Renal pelvis (tissue), 4 donors: ENCODE data around the gene TLK2. TPM values are rescaled to one million over a fixed set of nuclear protein-coding genes. Genes with fewer than 3 reads are reported as not detected.
A peak's percentile ranks its signal among the peaks of the same experiment; 100 is the strongest.
"Not testable (repeated sequence)": the region's sequence is repeated elsewhere in the genome, so short reads cannot be mapped to it uniquely, and the experiment has no call there.

Experiments used
- DNase-seq: peaks from one replicate; pipeline ENCODE4 v3.0.0-alpha.2; 2013
- polyA plus RNA-seq, 3 donors: library from polyadenylated mRNA; unstranded; fragments of 120-200 nt; gene quantifications; one replicate each; pipeline ENCODE4 v1.2.1, GENCODE V29; 2013; ENCODE audit not compliant: insufficient read length in 3 of 3

Gene TLK2
- polyA plus RNA-seq, 3 donors, result 59.0 to 72.3 (median 61.2) TPM

DNA sequence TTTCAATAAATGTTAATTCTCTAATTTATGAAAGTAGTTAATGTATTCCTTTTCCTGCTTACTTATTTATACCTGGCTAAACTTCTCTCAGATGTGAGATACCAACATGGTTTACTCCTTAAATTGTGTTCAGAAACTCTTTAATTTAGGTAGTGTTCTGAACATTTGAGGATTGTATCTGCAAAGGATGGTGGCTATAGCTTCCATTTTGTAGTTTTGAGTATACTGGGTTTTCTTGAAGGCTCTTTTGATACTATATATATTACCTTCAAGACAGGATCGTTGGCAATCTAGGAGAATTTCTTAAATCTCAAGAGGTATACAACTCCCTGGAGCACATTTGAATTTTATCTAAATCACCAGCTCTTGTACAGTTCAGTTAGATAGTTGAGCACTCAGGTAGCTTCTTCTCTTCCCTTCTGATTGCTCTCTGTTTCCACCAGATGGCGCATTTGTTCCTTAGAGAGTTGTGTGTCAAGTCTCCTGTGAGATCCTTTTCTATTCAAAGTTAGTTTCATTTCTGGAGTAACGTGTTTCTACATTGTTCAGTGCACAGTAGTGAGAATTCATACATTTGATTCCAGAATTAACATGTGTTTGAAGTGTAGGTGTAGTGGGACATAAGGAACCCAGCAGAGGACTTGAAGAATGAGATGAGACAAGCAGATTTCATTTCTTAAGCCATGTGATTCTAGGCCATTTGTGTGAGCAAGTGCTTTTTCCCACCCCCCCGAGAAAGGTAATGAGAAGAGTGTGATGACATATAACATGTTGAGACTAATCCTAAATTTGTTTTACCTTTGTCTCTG, 74.4 kb downstream of the TLK2 start:
- DNase-seq, result peak; percentile 38

DNA sequence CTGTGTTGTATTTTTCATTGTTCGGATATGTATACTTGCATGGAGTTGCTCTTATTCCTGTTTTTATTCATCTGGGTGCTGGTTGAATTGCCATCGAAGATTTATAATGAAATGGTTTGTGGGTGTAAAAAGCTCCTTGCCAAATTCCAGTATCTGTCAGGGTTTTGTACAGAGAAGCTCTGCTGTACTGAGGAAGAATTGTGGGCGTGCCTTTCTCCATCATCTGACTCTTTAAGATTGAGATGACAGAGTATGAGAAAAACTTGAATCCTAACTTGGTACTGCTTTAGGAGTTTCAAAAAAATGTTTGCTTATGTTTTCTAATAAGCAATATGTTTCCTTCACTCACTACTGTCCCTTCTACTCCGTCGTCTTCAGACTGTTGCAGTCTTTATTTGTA, 78.9 kb downstream of the TLK2 start:
- DNase-seq, result not testable (repeated sequence)

DNA sequence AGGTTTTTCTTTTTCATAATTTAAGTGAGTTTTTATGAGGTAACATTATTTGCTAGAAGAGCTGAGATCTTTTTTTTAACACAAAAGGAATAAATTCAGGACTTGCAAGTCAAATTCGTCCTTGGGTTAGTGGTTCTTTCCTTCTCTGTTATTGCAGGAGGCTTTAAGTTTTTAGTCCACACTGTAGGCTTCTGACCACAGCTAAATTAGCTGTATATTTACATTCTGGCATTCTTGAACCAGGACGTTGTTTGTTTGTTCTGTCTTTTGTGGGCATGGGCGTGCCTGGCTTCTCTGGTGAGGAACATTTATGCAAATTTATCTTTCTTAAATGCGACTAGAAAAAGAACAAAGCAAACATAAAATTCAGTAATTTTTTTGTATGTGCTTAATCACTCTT, 80.3 kb downstream of the TLK2 start:
- DNase-seq, result not testable (repeated sequence)

DNA sequence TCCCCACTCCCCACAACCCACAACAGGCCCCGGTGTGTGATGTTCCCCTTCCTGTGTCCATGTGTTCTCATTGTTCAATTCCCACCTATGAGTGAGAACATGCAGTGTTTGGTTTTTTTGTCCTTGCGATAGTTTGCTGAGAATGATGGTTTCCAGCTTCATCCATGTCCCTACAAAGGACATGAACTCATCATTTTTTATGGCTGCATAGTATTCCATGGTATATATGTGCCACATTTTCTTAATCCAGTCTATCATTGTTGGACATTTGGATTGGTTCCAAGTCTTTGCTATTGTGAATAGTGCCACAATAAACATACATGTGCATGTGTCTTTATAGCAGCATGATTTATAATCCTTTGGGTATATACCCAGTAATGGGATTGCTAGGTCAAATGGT, 82.3 kb downstream of the TLK2 start:
- DNase-seq, result not testable (repeated sequence)

DNA sequence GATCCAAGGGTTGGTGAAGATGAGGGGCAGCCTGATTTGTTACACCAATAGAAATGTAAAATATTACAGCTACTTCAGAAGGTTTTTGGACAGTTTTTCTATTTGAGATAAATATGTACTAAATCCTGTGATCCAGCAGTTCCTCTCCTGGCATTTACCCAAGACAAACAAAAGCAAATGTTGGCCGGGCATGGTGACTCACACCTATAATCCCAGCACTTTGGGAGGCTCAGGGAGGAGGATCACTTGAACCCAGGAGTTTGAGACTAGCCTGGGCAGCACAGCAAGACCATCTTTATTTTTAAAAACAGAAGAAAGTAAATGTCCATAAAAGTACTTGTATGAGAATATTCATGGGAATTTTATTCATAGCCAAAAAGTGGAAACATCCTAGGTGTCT, 84.0 kb downstream of the TLK2 start:
- DNase-seq, result no peak

DNA sequence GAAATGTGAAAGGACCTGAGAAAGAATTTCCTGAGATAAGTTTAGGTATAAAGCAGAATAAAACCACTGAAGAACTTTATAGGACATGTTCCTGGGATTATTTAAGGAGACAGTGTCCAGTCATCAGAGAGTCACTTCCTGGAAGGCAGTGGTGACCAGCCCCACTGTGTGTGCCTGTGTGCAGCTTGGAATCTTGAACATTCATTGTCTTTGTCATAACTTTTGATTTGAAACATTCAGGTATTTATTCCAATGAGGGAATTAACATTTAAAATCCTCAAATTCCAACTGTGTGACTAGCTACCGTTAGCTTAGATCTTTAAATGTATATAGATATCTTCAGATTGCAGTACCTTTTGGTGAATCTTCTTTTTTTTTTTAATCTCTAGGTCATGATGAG, 87.2 kb downstream of the TLK2 start:
- no peak for DNase-seq

DNA sequence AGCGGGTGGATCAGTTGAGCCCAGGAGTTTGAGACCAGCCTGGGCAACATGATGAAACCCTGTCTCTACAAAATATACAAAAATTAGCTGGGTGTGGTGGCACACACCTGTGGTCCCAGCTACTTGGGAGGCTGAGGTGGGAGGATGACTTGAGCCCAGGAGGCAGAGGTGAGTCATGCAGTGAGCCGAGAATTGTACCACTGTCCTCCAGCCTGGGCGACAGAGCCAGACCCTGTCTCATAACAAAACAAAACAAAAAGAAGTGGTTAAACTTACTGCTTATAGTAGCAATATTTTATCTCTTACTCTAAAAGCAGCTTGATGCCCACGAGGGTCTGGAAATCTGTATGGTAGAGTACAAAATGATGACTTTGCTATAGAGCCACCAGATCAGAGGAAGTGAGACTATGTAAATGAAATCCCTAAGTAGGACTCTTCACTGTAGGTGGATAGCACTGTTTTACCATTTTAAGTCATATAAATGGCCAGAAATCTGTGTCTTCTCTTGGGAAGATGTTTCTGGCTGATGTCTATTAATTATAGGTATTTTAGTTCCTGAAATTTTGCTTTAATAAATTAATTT, 88.5 kb downstream of the TLK2 start:
- no peak for DNase-seq

DNA sequence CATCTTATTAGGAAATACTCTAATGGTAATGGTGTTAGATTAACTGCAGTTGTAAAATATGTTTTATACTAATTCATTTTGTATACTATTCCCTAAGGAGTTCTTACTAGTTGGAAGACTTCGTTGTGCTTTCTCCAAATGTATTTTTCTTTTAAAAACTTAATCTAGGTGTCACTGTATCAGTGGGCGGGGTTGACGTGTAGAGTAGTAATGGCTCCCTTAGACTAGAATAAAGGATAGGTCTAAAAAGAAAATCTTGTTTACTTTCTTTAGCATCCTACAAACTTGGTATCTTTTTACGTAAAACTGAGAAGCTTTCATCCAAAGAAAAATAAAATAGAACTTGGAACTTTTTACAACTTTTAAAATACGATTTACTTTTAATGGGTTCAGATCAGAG, 93.9 kb downstream of the TLK2 start:
- no peak for DNase-seq

DNA sequence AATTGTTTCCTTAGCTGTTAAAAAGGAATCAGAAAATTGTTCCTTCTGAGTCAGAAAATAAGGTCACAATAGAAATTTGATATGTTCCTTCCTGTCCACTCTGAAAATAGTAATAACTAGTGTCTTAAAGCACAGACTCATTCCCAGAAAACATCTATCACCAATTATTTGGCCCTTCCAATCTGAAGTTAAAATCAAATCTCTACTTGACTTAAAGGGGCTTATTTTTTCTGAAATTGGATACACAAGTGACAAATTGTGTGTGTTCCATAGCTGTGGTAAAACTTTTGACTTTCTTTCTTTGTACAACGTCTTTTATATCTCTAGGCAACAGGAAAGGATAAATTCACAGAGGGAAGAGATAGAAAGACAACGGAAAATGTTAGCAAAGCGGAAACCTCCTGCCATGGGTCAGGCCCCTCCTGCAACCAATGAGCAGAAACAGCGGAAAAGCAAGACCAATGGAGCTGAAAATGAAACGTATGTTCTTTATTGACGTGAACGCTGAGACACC, 94.3 kb downstream of the TLK2 start:
- DNase-seq, result peak; percentile 26

DNA sequence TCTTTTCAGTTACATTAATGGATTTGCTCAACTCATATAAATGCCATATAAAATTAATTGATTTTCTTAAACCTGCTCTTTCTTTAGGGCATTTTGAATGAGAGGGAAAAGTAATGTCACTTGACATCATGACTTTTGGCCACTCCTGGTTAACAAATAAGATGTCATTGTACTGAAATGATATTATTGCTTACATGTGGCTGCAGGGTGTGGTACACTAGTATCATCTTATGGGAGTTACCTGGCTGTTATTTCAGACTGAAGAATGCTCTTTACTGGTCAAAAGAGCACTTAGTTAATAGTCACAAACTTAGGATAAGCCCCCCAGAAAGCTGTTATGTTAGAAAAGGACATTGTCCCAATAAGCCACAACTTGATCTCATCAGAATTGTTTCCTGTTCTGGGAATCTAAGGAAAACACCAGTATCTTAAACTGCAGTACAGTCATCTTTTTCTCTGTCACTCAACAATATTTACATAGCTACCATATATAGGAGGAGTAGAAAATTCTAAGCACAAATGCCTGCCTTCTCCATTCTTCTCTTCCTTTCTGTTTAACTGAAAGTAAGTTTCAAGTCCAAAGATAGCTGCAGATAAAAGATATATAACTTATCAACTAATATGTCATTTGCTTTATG, 95.0 kb downstream of the TLK2 start:
- no peak for DNase-seq

DNA sequence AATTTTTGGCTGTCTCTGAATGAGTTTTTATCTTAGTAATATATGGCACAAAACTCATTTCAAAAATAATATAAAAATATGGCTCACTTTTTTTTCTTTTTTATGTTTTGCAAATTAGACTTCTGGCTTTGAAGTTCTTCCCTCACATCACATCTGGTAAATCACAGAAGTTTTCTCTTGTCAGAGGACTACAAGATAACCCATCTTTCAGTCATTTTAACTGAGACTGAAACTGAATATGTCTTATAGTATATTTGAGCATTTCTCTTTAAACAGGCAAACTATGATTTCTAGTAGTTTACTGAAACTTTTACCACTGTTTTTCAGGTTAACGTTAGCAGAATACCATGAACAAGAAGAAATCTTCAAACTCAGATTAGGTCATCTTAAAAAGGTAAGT, 97.8 kb downstream of the TLK2 start:
- no peak for DNase-seq

DNA sequence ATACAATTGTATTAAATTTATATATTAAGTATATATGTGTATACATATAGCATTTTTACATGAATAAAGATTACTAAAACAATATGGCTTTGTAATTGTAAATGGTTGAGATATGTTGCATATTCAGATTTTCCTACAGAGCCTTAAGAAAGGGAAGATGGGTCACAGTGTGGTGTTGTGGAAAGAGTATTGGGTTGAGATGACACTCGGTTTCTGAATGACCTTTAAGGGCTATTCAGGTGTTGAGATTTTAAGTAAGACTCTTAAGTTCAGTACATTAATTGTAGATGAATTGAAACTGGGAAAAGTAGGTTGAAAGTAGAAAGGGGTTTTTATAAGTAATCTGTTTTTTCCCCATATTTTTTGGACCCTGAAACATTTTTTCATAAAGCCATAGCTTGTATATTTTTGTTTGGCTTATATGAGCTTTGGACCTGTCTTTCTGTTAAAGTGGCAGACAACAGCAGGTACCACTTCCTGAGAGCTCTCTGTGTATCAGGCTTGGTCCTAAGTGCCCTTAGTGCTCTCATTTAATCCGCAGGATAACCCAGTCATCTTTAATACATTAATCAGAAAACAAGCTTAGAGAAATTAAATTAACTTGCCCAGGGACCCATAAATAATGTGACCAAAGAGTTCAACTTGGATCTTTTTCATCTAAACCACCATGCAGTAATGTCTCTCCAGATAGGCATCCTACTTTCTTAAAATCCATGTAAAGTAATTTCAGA, 100.3 kb downstream of the TLK2 start:
- DNase-seq, result no peak

DNA sequence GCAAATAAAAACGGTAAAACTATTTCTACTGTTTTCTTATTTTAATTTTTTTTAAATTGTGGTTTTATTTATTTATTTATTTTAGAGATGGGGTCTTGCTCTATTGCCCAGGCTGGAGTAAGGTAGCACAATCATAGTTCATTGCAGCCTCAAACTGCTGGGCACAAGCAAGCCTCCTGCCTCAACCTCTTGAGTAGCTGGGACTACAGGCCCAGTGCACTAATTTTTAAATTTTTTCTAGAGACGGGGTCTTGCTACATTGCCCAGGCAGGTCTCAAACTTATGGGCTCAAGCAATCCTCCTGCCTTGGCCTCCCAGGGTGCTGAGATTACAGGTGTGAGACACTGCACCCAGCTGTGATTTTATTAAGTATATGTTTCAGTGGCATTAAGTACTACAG, 102.3 kb downstream of the TLK2 start:
- no peak for DNase-seq

DNA sequence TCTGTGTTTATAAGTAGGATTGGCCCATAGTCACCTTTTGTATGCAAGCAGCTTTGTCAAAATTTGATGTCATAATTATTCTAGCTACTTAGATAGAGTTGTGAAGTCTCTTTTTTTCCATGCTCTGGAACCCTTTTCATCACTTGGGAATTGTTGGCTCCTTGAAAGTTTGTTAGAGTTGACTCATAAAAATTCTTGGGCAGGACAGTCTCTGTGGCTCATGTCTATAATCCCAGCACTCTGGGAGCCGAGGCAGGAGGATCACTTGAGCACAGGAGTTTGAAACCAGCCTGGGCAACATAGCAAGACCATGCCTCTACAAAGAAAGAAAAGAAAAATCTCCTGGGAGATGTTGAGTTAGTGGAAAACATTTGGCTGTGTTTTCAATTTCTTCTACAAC, 103.1 kb downstream of the TLK2 start:
- no peak for DNase-seq

DNA sequence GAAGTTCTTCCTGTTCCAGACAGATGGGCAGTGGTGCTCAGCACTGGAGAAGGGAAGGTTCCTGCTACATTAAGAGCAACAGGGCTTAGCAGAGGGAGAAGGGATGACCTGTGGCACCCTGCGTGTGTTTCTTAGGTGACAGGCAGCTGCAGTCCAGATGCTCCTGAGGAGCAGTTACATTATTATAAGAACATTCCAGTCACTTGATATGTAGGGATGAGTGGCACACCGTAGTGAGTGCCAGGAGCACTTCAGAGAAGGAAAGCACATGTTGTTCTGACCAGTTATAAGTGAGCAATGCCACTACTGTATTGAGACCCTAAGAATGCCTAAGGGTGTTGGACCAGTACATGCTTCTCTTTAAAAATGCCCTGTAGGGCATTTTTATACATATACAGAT, 108.9 kb downstream of the TLK2 start:
- no peak for DNase-seq

DNA sequence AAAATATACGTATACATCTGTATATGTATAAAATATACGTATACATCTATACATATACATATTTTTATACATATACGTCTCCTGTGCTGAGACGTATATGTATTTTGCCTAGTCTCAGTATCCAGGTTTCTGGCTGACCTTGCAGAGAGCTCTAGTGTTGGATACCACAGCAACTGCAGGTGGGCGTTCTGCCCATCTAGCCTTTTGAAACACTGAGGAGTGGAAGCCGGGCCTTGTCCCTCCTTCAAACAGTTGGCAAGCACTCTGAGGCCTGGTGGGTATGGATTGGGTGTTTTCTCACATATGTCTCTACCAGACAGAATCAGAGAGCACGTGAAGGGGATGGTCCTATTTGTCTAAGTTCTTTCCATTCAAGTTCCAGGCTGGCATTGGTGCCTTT, 109.5 kb downstream of the TLK2 start:
- no peak for DNase-seq

DNA sequence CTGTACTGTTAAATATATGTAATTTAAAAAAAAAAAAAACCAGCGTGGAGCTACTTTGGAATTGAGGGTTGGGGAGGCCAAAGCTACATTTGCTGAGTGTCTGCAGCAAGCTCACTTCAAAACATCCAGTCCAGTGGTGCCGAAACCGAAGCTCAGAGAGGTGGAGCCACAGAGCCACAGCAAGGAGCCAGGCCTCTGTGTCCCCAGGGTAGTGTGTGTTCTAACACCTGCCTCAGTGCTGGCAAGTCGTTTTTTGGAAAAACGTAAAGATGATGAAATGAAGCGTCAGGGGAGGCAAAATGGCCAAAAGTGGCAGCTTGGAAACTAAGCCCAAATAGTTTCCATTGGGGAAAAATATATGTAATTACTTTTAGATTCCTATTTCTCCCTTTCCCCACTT, 112.7 kb downstream of the TLK2 start:
- DNase-seq, result no peak

DNA sequence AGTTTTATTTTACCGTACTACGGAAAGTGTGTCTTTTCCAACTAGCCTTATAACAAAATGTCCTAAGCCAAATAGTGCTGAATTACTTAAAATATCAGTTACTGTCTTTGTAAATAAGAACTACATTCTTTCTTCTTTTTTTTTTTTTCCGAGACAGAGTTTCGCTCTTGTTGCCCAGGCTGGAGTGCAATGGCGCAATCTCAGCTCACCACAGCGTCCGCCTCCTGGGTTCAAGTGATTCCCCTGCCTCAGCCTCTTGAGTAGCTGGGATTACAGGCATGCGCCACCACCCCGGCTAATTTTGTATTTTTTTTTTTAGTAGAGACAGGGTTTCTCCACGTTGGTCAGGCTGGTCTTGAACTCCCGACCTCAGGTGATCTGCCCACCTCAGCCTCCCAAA, 113.2 kb downstream of the TLK2 start:
- not testable (repeated sequence) for DNase-seq

DNA sequence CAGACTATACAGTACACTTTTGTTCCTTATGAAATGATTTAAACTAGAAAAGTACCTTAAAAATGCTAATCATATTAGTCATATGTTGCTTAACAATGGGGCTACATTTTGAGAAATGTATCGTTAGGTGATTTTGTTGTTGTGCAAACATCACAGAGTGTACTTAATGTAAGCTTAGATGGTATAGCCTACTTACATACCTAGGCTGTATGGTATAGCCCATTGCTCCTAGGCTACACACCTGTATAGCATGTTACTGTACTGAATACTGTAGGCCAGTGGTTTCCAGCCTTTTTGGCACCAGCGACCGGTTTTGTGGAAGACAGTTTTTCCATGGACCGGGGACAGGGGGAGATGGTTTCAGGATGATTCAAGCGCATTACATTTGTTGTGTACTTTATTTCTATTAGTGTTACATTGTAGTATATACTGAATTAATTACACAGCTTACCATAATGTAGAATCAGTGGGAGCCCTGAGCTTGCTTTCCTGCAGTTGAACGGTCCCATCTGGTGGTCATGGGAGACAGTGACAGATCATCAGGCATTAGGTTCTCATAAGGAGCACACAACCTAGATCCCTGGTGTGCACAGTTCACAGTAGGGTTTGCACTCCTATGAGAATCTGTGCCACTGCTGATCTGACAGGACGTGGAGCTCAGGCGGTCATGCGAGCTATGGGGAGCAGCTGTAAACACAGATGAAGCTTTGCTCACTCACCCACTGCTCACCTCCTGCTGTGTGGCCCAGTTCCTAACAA, 113.9 kb downstream of the TLK2 start:
- no peak for DNase-seq

DNA sequence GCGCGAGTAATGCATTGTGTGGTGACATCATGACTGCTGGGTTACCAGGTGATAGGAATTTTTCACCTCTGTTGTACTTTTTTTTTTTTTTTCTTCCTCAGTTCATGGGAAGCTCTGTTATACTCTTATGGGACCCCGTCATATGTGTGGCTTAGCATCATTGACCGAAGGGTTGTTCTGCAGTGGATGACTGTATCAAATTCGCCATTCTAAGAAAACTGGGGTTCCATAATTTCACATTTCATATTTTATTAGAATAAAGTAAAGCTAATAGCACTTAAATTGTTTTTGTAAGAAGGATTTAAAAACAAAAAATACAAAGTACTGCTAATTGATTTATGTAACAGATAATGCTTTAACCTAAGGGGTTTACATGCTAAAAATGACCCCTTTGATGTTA, 116.9 kb downstream of the TLK2 start:
- no peak for DNase-seq

DNA sequence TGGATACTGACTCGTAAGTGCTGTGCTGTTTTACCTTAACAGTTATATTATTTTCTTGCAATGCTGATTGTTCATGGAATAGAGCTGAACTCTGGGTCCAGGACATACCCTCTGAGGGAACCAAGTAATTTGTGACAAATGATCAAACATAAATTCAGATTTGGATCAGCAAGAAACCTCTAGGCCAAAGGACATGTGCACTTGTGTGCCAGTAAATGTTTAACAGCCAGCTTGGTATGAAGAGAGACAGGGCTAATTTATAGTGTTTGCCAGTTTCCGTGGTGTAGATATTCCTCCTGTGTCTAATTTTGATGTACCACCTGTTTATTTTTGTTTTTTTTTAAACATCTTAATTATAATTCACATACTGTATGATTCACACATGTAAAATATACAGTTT, 118.0 kb downstream of the TLK2 start:
- DNase-seq, result no peak

DNA sequence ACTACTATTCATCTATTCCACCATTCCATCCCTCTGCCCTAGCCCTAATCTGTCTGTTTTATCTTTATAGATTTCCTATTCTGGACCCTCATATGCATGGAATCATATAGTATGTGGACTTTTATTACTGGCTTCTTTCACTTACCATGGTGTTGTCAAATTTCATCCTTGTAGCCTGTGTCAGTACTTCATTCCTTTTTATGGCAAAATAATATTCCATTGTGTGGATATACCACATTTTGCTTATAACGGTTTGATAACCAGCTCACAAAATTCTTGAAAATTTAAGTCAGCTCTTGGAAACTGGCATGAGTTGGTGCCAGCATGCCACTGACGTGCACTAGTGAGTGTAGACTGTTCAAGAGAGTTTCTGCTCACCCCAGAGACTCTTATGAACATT, 118.5 kb downstream of the TLK2 start:
- no peak for DNase-seq
